Right lobe of liver (tissue), 4 donors: ENCODE results near the gene PCSK6.

Experiments used
- POLR2A ChIP-seq: fragments of 450-650 bp; IDR thresholded peaks from one replicate; pipeline ENCODE4 v1.6.1; 2017; ENCODE audit warnings: antibody characterized with exemption, mild to moderate bottlenecking
- TF ChIP-seq, protein P1 (sequence below), 4 donors: fragments of 200-600 bp in 3 of 4; fragments of 450-650 bp in 1 of 4; IDR thresholded peaks; one replicate each; pipeline versions ENCODE4 v1.5.1 to v1.8.0; 2016 to 2022; ENCODE audit warnings: antibody characterized with exemption in 4 of 4, mild to moderate bottlenecking in 2 of 4
- donor health status: DM: no; HTN: no; CAD: no.
- donor health status: DM: no; HTN: no; CAD: no.
- donor health status: DM: no; HTN: yes; CAD: no.

DNA sequence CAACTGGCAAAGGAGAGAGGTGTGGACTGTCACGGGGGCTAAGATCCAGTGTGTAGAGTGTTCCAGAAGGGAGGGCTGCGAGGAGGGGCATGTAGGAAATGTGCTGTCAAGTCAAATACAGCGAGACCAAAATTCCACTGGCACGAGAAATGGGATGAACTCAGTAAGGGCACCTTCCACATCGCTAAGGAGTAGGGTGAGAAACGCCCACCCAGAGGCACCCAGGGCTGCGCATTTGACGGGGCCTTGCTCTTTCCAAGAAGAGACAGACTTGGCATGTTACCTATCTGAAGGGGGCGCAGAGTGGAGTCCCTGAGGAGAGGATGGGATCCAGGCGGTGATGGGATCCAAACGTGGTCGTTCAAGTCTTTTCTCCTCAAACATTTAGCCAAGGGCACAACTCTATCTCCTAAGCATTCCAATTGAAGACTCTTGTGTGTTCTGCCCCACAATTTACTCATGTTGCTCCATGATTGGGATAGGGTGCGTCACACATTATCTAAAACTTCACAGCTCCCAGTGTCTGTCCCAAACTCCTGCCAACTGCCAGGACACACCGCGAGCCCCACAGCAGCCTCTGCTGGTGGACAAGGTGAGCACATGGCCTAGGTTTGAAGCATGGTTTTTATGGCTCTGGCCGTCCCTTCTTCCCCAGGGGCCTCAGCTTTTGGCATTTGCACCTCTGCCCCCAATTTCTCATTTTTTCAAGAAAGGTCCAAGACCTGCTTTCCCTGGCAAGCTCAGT, 219.9 kb downstream of the PCSK6 start:
- TF ChIP-seq, protein P1, sequence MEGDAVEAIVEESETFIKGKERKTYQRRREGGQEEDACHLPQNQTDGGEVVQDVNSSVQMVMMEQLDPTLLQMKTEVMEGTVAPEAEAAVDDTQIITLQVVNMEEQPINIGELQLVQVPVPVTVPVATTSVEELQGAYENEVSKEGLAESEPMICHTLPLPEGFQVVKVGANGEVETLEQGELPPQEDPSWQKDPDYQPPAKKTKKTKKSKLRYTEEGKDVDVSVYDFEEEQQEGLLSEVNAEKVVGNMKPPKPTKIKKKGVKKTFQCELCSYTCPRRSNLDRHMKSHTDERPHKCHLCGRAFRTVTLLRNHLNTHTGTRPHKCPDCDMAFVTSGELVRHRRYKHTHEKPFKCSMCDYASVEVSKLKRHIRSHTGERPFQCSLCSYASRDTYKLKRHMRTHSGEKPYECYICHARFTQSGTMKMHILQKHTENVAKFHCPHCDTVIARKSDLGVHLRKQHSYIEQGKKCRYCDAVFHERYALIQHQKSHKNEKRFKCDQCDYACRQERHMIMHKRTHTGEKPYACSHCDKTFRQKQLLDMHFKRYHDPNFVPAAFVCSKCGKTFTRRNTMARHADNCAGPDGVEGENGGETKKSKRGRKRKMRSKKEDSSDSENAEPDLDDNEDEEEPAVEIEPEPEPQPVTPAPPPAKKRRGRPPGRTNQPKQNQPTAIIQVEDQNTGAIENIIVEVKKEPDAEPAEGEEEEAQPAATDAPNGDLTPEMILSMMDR (IDR thresholded peaks at IDR 0.05): peak; percentile 15 to 38 (median 24)
- no peak for TF ChIP-seq POLR2A
